GM23338 (cell line): Measurements from ENCODE around the gene DPT. TPM values are rescaled to one million over a fixed set of nuclear protein-coding genes. Genes with fewer than 3 reads are reported as not detected.

Experiments
- ATAC-seq: fragments of 200-7000 bp; cut with Tn5 transposase; 3 replicates; pipeline ENCODE4 v1.9.1; 2020
- DNase-seq: peaks from one replicate; pipeline ENCODE4 v3.0.0-alpha.2; 2015; ENCODE audit warnings: low spot score
- H2AFZ ChIP-seq: fragments of 200-600 bp; sonication (generic); 2 replicates; pipeline ENCODE4 v1.8.0; 2016; ENCODE audit warnings: antibody characterized with exemption, mild to moderate bottlenecking, moderate library complexity
- H3F3A ChIP-seq: fragments of 200-600 bp; sonication (generic); replicated peaks from 2 replicates; pipeline ENCODE4 v1.8.0; 2017; ENCODE audit warnings: antibody characterized with exemption, mixed run types, low read depth
- H3K27ac ChIP-seq: fragments of 200-600 bp; sonication (generic); 2 replicates; pipeline ENCODE4 v1.6.1; 2016; ENCODE audit warnings: low read depth
- H3K27me3 ChIP-seq: fragments of 200-600 bp; sonication (generic); 2 replicates; pipeline ENCODE4 v1.8.0; 2016; ENCODE audit warnings: mild to moderate bottlenecking, mixed run types, moderate library complexity; ENCODE audit not compliant: insufficient read depth
- H3K36me3 ChIP-seq: fragments of 200-600 bp; sonication (generic); 2 replicates; pipeline ENCODE4 v1.8.0; 2016; ENCODE audit warnings: mild to moderate bottlenecking; ENCODE audit not compliant: insufficient read depth
- H3K4me1 ChIP-seq: fragments of 200-600 bp; sonication (generic); 2 replicates; pipeline ENCODE4 v1.8.0; 2016; ENCODE audit warnings: mild to moderate bottlenecking, moderate library complexity; ENCODE audit not compliant: insufficient read depth
- H3K4me2 ChIP-seq: fragments of 200-600 bp; sonication (generic); 2 replicates; pipeline ENCODE4 v1.7.1; 2017; ENCODE audit warnings: mixed run types
- H3K4me3 ChIP-seq: fragments of 200-600 bp; sonication (generic); 2 replicates; pipeline ENCODE4 v1.6.1; 2016; ENCODE audit warnings: mixed run types
- H3K79me2 ChIP-seq: fragments of 200-600 bp; sonication (generic); replicated peaks from 2 replicates; pipeline ENCODE4 v1.8.0; 2017; ENCODE audit warnings: mild to moderate bottlenecking; ENCODE audit not compliant: insufficient read depth
- H3K9me2 ChIP-seq: fragments of 200-600 bp; sonication (generic); 2 replicates; pipeline ENCODE4 v1.8.0; 2017; ENCODE audit not compliant: insufficient read depth
- H4K20me1 ChIP-seq: fragments of 200-600 bp; sonication (generic); replicated peaks from 2 replicates; pipeline ENCODE4 v1.8.0; 2017; ENCODE audit warnings: mild to moderate bottlenecking; ENCODE audit not compliant: insufficient read depth
- H3K27ac Mint-ChIP-seq: 2 replicates; pipeline ENCODE4 v1.8.0; 2020; ENCODE audit warnings: inconsistent platforms, mild to moderate bottlenecking, moderate library complexity, mixed read lengths
- H3K27me3 Mint-ChIP-seq: 3 replicates; pipeline ENCODE4 v1.8.0; 2022; ENCODE audit warnings: low read depth, mild to moderate bottlenecking, moderate library complexity, mixed read lengths, inconsistent platforms; ENCODE audit not compliant: insufficient read depth, poor library complexity
- H3K36me3 Mint-ChIP-seq: 3 replicates; pipeline ENCODE4 v1.8.0; 2021; ENCODE audit warnings: low read depth, mild to moderate bottlenecking, inconsistent platforms, moderate library complexity, mixed read lengths
- H3K4me1 Mint-ChIP-seq: 3 replicates; pipeline ENCODE4 v1.8.0; 2020; ENCODE audit warnings: mild to moderate bottlenecking, inconsistent platforms, mixed read lengths
- H3K4me3 Mint-ChIP-seq: 3 replicates; pipeline ENCODE4 v1.8.0; 2021; ENCODE audit warnings: moderate library complexity, mild to moderate bottlenecking, inconsistent platforms, mixed read lengths
- H3K9me3 Mint-ChIP-seq: 3 replicates; pipeline ENCODE4 v1.8.0; 2020; ENCODE audit warnings: moderate library complexity, mild to moderate bottlenecking, inconsistent platforms, mixed read lengths
- CREB1 ChIP-seq: fragments of 250-450 bp; sonication (Bioruptor Pico); IDR thresholded peaks from 2 replicates; pipeline ENCODE4 v1.5.0; 2020; ENCODE audit warnings: low read depth, mild to moderate bottlenecking, moderate library complexity
- CTCF ChIP-seq, 2 experiments: fragments of 200-600 bp in 1 of 2; sonication (generic) in 1 of 2; conservative IDR thresholded peaks; 2 replicates each; pipeline versions ENCODE4 v1.5.1 to v1.6.1; 2016 to 2017; ENCODE audit warnings: antibody characterized with exemption in 2 of 2, low read depth in 2 of 2, mild to moderate bottlenecking in 2 of 2, moderate library complexity in 1 of 2
- EZH2 ChIP-seq: fragments of 200-600 bp; sonication (generic); IDR thresholded peaks from one replicate; pipeline ENCODE4 v1.8.0; 2017; ENCODE audit warnings: antibody characterized with exemption, mild to moderate bottlenecking, low read depth; ENCODE audit not compliant: unreplicated experiment
- EZH2phosphoT487 ChIP-seq: fragments of 200-600 bp; sonication (generic); IDR thresholded peaks from one replicate; pipeline ENCODE4 v1.8.1; 2018; ENCODE audit warnings: antibody characterized with exemption; ENCODE audit not compliant: unreplicated experiment
- JUNB ChIP-seq: IDR thresholded peaks from one replicate; pipeline ENCODE4 v1.6.1; 2016; ENCODE audit warnings: antibody characterized with exemption; ENCODE audit not compliant: unreplicated experiment
- POLR2AphosphoS5 ChIP-seq: IDR thresholded peaks from 2 replicates; pipeline ENCODE4 v1.6.1; 2016; ENCODE audit warnings: antibody characterized with exemption, low read depth
- ZNF114 ChIP-seq: fragments of 250-450 bp; sonication (Bioruptor Pico); IDR thresholded peaks from 2 replicates; pipeline ENCODE4 v1.5.0; 2020; ENCODE audit warnings: mild to moderate bottlenecking, moderate library complexity
- ZNF462 ChIP-seq: fragments of 250-450 bp; sonication (Bioruptor Pico); IDR thresholded peaks from 2 replicates; pipeline ENCODE4 v1.5.0; 2020; ENCODE audit warnings: mild to moderate bottlenecking, moderate library complexity
- polyA plus RNA-seq: library from polyadenylated mRNA; unstranded; fragments of >200 nt; fragmentation: Nextera tagmentation; extraction: Ambion mirVana; gene quantifications from 2 replicates; pipeline ENCODE4 v1.2.1, GENCODE V29; 2016
- total RNA-seq: library from RNA; depleted of rRNA; stranded (reverse); fragments of >200 nt; shearing (Covaris generic); gene quantifications from 2 replicates; pipeline ENCODE4 v1.2.3, GENCODE V29; 2014
- TF ChIP-seq, protein P1 (sequence below): IDR thresholded peaks from one replicate; pipeline ENCODE4 v1.6.1; 2018; ENCODE audit warnings: antibody characterized with exemption; ENCODE audit not compliant: unreplicated experiment
- TF ChIP-seq, protein P2 (sequence below): IDR thresholded peaks from 2 replicates; pipeline ENCODE4 v1.6.1; 2016; ENCODE audit warnings: antibody characterized with exemption

Gene DPT
- total and polyA plus RNA-seq, 2 experiments from 2014 or later: not detected

DNA sequence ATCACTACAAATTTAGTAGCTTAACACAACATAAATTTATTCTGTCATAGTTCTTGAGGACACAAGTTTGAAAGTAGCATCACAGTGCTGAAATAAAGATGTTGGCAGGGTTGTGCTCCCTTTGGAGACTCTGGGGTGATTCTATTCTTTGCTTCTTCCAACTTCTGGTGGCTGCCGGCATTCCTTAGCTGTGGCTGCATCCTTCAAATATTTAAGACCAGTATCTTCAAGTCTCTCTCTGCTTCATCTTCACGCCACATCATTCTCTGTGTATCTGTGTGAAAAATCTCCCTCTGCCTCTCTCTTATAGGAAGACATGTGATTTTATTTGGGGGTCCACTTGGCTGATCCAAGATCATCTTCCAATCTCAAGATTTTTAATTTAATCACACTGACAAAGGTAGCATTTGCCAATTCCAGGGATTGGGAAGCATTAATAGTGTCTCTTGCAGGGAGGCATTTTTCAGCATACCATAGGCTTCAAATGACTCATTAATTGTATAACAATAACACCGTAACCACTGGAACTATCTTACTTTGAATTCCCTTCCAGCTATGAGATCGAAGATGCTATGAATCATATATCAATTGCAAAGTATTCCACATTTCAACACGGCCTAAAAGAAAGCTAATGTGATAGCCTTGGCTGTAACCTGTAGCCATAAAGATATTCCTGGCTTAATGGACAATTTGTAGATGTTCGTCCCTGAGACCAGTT lies 74.6 kb downstream of the DPT start:
- H3K4me1 Mint-ChIP-seq: peaks cover 10% of the 10 kb centered on the region; the same call in 2 of the 3 replicates
- DNase-seq (no peak), ATAC-seq (no peak)
- Histone ChIP-seq H3K36me3 (no peaks in the 10 kb centered on the region), H3K79me2 (no peaks in the 10 kb centered on the region), H4K20me1 (no peaks in the 10 kb centered on the region), H3K4me2 (no peak overlapping the region), H3K27me3 (no peaks in the 10 kb centered on the region), H2AFZ (no peak overlapping the region), H3F3A (no peaks in the 10 kb centered on the region), H3K27ac (no peak overlapping the region), H3K4me3 (no peak overlapping the region), H3K9me2 (peaks cover 5% of the 10 kb centered on the region; the same call in 1 of the 2 replicates), H3K4me1 (peaks cover 4% of the 10 kb centered on the region; the same call in 1 of the 2 replicates)
- no peaks in the 10 kb centered on the region for H3K9me3 Mint-ChIP-seq
- TF ChIP-seq, protein P1, sequence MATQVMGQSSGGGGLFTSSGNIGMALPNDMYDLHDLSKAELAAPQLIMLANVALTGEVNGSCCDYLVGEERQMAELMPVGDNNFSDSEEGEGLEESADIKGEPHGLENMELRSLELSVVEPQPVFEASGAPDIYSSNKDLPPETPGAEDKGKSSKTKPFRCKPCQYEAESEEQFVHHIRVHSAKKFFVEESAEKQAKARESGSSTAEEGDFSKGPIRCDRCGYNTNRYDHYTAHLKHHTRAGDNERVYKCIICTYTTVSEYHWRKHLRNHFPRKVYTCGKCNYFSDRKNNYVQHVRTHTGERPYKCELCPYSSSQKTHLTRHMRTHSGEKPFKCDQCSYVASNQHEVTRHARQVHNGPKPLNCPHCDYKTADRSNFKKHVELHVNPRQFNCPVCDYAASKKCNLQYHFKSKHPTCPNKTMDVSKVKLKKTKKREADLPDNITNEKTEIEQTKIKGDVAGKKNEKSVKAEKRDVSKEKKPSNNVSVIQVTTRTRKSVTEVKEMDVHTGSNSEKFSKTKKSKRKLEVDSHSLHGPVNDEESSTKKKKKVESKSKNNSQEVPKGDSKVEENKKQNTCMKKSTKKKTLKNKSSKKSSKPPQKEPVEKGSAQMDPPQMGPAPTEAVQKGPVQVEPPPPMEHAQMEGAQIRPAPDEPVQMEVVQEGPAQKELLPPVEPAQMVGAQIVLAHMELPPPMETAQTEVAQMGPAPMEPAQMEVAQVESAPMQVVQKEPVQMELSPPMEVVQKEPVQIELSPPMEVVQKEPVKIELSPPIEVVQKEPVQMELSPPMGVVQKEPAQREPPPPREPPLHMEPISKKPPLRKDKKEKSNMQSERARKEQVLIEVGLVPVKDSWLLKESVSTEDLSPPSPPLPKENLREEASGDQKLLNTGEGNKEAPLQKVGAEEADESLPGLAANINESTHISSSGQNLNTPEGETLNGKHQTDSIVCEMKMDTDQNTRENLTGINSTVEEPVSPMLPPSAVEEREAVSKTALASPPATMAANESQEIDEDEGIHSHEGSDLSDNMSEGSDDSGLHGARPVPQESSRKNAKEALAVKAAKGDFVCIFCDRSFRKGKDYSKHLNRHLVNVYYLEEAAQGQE: no peak
- no peak for TF ChIP-seq EZH2phosphoT487
- TF ChIP-seq CTCF (conservative IDR thresholded peaks at IDR 0.05; ENCODE audit: low read depth in 2 of 2): no peak
- TF ChIP-seq, protein P2, sequence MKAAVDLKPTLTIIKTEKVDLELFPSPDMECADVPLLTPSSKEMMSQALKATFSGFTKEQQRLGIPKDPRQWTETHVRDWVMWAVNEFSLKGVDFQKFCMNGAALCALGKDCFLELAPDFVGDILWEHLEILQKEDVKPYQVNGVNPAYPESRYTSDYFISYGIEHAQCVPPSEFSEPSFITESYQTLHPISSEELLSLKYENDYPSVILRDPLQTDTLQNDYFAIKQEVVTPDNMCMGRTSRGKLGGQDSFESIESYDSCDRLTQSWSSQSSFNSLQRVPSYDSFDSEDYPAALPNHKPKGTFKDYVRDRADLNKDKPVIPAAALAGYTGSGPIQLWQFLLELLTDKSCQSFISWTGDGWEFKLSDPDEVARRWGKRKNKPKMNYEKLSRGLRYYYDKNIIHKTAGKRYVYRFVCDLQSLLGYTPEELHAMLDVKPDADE: no peak
- no peak for TF ChIP-seq POLR2AphosphoS5
- TF ChIP-seq CREB1: no peak
- no peak for TF ChIP-seq EZH2
- TF ChIP-seq ZNF114: no peak
- no peak for TF ChIP-seq JUNB
- TF ChIP-seq ZNF462 (CRISPR knock-in tag): no peak
- no peaks in the 10 kb centered on the region for H3K36me3 Mint-ChIP-seq
- H3K4me3 Mint-ChIP-seq: no peak overlapping the region
- no peak overlapping the region for H3K27ac Mint-ChIP-seq
- no peaks in the 10 kb centered on the region for H3K27me3 Mint-ChIP-seq
